ENCODE results near the gene SUPT5H.
"Not testable (repeated sequence)": the region's sequence is repeated elsewhere in the genome, so short reads cannot be mapped to it uniquely, and the experiment has no call there.

SUPT5H gene

GRCh38 chr19:39446365-39447084 is 1.1 kb downstream of the SUPT5H start:
- DNase-seq, result no peak
- TF ChIP-seq POLR2A (IDR thresholded peaks at IDR 0.05; ENCODE audit: low read length) (no peak), GATA1 (IDR thresholded peaks at IDR 0.05; ENCODE audit: low read depth, low read length) (no peak)

GRCh38 chr19:39448271-39448670 is 2.9 kb downstream of the SUPT5H start:
- DNase-seq, result no peak

GRCh38 chr19:39449116-39449797 is 3.9 kb downstream of the SUPT5H start:
- TF ChIP-seq POLR2A (IDR thresholded peaks at IDR 0.05; ENCODE audit: low read length) (no peak), GATA1 (IDR thresholded peaks at IDR 0.05; ENCODE audit: low read depth, low read length) (no peak)
- no peak for DNase-seq

More at GRCh38 chr19:39448271-39448670, 2.9 kb downstream of the SUPT5H start:
- TF ChIP-seq POLR2A (IDR thresholded peaks at IDR 0.05; ENCODE audit: low read length), result no peak
- TF ChIP-seq GATA1 (IDR thresholded peaks at IDR 0.05; ENCODE audit: low read depth, low read length), result no peak

GRCh38 chr19:39451257-39451656 is 5.9 kb downstream of the SUPT5H start:
- not testable (repeated sequence) for DNase-seq

GRCh38 chr19:39463403-39463802 is 18.0 kb downstream of the SUPT5H start:
- TF ChIP-seq GATA1 (IDR thresholded peaks at IDR 0.05; ENCODE audit: low read depth, low read length) (no peak), POLR2A (IDR thresholded peaks at IDR 0.05; ENCODE audit: low read length) (no peak)
- DNase-seq, result no peak

GRCh38 chr19:39465956-39466747 is 20.8 kb downstream of the SUPT5H start:
- TF ChIP-seq POLR2A (IDR thresholded peaks at IDR 0.05; ENCODE audit: low read length) (no peak), GATA1 (IDR thresholded peaks at IDR 0.05; ENCODE audit: low read depth, low read length) (no peak)
- no peak for DNase-seq

GRCh38 chr19:39467941-39468340 is 22.6 kb downstream of the SUPT5H start:
- DNase-seq, result no peak
- TF ChIP-seq GATA1 (IDR thresholded peaks at IDR 0.05; ENCODE audit: low read depth, low read length) (no peak), POLR2A (IDR thresholded peaks at IDR 0.05; ENCODE audit: low read length) (no peak)

- no peak for TF ChIP-seq GATA1 (IDR thresholded peaks at IDR 0.05; ENCODE audit: low read depth, low read length)
- no peak for TF ChIP-seq POLR2A (IDR thresholded peaks at IDR 0.05; ENCODE audit: low read length)
- DNase-seq, result no peak
Measured at GRCh38 chr19:39469036-39469435, 23.7 kb downstream of the SUPT5H start.

- DNase-seq, result no peak
- TF ChIP-seq GATA1 (IDR thresholded peaks at IDR 0.05; ENCODE audit: low read depth, low read length), result no peak
- no peak for TF ChIP-seq POLR2A (IDR thresholded peaks at IDR 0.05; ENCODE audit: low read length)
Measured at GRCh38 chr19:39469567-39469966, 24.2 kb downstream of the SUPT5H start.

GRCh38 chr19:39470724-39471339 is 25.4 kb downstream of the SUPT5H start:
- DNase-seq, result no peak
- TF ChIP-seq GATA1 (IDR thresholded peaks at IDR 0.05; ENCODE audit: low read depth, low read length) (no peak), POLR2A (IDR thresholded peaks at IDR 0.05; ENCODE audit: low read length) (no peak)

- TF ChIP-seq POLR2A (IDR thresholded peaks at IDR 0.05; ENCODE audit: low read length) (no peak), GATA1 (IDR thresholded peaks at IDR 0.05; ENCODE audit: low read depth, low read length) (no peak)
- DNase-seq, result no peak
Measured at GRCh38 chr19:39471756-39472536, 26.6 kb downstream of the SUPT5H start.

- TF ChIP-seq POLR2A (IDR thresholded peaks at IDR 0.05; ENCODE audit: low read length) (no peak), GATA1 (IDR thresholded peaks at IDR 0.05; ENCODE audit: low read depth, low read length) (no peak)
- no peak for DNase-seq
Measured at GRCh38 chr19:39472746-39473442, 27.5 kb downstream of the SUPT5H start.

Measured in erythroblast (primary cell).